Pons (tissue), 1 donor: ENCODE results near the gene GAB4.

ENCODE experiments used
- DNase-seq: peaks from one replicate; pipeline ENCODE4 v3.0.0-alpha.2; 2016; ENCODE audit warnings: low spot score

Gene GAB4

DNA sequence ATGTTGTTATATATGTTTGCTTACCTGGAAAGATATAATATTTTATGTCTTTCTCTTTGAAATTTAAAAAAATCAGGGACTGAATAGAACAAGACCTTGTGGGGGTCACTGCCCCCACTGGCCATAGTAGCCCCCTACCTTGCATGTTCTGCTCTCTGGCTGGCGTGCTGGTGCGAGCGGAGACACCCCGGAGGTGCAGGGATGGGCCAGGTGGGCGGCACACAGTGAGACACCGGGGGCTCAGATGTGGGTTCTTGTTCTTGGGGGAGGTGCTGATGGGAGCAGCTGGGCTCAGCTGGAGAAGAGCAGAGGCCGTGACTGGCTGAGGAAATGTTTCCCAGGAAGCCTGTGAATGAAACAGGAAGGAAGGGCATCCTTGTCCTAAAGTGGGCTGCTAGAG, 20.2 kb downstream of the GAB4 start:
- no peak for DNase-seq

DNA sequence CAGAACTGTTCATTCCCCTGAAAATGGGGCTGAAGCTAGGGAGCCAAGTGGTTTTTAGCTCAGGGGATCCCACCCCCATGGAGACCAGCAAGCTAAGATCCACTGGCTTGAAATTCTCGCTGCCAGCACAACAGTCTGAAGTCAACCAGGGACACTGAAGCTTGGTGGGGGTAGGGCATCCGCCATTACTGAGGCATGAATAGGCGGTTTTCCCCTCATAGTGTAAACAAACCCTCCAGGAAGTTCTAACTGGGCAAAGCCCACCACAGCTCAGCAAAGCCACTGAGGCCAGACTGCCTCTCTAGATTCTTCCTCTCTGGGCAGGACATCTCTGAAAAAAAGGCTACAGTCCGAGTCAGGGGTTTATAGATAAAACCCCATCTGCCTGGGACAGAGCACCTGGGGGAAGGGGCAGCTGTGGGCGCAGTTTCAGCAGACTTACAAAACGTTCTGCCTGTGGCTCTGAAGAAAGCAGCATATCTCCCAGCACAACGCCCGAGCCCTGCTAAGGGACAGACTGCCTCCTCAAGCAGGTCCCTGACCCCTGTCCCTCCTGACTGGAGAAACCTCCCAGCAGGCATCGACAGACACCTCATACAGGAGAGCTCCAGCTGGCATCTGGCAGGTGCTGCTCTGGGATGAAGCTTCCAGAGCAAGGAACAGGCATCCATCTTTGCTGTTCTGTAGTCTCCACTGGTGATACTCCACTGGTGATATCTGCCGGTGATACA, 32.7 kb downstream of the GAB4 start:
- DNase-seq: no peak

DNA sequence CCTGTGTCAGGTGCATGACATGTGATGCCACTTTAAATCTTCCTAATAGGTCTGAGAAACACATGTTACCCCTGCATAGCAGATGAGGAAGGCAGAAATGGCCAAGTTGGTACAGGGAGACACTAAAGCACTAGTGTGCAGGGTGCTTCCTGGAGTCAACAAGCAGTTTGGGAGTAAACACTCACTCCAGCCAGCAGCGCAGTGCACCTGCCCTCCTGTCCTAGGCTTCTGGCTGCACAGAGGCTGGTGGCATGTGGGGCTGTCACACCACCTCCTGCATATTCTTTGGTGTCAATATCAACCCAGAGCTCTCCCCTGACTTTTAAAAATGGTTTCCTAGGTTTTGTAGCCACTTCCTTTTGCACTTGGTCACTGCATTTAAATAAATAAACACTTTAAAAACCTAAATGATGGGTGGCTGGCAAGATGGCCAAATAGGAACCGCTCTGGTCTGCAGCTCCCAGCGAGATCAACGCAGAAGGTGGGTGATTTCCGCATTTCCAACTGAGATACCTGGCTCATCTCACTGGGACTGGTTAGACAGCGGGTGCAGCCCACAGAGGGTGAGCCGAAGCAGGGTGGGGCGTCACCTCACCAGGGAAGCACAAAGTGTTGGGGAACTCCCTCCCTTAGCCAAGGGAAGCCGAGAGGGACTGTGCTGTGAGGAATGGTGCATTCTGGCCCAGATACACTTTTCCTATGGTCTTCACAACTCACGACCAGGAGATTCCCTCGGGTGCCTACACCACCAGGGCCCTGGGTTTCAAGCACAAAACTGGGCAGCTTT, 33.5 kb downstream of the GAB4 start:
- DNase-seq: no peak

DNA sequence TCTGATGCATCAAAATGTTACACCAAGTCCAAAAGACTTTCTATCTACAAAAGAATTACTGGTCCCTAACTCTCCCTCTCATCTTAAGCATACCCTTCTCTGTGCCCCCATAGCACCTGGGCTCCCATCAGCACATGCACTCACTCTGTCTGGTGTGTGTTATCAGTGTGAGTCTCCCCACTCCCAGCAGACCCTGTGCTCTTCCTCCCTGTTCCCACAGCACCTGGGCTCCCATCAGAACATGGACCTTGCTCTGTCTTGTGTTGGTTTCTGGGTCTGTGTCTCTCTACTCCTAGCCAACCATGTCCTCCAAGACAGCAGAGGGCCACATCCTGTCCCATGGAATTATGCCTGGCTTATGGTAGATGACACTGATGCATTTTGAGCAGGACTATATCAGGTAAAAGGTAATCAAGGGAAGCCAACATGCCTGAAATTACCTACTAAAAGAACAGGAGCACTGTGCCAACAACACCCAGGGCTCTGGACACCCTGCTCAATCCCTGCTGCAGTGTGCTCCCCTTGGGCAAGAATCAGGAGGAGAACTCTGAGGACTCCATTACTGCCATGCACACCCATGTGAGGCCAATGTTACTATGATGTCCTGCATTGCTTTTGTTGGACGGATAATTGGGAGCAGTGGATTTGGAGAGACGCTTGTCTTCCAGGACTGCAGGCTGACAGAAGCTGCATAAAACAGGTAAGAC, 34.3 kb downstream of the GAB4 start:
- DNase-seq: no peak

DNA sequence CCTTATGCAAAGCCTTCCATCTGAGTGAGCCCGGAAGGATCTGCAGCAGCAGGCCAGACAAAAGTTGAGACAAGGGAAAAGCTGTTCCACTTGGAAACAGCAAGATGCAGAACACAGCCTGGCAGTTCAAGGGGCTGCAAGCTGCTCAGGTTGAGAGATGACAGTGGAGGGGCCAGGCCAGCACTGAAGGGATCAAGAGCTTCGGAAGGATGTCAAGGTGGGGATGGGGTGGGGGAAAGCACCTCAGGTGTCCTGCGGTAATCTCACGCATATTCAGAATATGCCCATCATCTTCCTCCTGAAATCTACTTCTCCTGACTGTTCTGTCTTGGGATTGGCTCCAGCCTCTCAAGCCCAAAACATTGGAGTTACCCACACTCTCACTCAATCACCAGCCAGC, 35.7 kb downstream of the GAB4 start:
- DNase-seq: no peak

DNA sequence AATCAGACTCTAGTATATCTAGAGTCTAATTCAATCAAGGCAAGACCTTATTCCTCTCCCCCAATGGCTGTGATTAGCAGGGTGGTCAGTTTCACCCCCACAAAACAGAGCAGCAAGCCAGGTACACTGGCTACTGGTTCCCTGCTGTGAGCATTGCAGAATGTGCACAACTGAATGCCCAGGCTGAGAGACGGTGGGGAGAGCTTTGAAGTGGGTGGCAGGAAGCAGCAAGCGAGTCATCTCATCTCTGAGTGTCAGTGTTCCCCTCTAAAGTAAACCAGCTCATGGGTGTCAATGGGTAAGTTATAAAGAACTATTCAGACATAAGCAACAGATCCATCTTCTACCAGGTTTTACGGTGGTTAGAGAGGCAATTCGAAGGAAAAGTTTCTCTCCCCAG, 37.6 kb downstream of the GAB4 start:
- DNase-seq: no peak

DNA sequence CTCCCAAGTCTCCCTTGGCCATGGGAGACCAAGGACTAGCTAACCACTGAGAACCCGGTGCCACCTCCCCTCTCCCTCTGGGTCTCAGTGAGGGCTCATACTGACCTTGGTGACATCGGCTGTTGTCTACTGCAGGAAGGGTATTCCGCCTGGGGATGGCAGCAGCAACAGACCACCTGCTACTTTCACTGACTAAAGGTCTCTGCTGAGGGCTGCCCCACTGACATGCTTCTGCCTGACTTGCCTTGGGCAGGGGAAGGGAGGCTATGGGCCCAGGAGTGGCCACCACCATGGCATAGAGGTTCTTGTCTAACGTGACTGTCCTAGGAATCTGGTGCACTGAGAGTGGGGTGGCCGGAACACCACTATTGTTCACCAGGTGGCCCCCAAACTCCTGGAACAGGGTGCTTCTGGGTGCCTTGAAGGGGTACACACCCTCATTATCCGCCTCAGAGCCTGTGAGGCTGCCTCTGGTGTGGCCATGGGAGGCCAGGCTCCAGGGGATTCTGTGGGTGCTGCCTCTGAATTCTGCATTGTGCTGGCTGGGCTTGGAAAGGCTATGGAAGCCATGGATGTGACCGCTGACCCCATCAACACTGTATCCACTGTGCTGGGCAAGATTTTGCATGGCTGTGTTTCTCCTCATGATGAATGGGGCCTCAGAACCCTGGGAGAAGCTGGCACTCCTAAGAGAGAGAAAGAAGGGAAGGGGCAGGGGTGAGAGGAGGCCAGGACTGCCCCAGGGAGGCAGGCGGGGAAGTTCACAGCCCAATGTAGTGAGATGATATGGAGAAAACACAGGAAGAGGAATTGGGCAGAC, 38.3 kb downstream of the GAB4 start:
- DNase-seq: no peak

DNA sequence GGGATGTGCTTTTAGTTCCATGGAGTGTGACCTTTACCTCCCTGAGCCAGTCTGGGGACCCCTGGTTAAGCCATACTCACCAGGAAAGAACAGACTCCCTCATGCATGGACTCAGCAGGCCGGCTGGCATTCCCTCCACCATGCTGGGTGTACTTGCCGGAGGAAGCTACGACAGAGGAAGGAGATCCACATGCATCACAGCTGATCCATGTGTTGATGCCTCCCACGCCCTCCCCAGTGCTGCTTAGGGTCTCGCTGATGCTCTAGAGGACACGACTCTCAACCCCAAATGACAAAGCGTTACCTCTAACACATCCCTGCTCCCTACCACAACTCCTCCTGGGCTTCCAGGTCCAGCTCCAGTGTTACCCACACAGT, 39.8 kb downstream of the GAB4 start:
- no peak for DNase-seq

DNA sequence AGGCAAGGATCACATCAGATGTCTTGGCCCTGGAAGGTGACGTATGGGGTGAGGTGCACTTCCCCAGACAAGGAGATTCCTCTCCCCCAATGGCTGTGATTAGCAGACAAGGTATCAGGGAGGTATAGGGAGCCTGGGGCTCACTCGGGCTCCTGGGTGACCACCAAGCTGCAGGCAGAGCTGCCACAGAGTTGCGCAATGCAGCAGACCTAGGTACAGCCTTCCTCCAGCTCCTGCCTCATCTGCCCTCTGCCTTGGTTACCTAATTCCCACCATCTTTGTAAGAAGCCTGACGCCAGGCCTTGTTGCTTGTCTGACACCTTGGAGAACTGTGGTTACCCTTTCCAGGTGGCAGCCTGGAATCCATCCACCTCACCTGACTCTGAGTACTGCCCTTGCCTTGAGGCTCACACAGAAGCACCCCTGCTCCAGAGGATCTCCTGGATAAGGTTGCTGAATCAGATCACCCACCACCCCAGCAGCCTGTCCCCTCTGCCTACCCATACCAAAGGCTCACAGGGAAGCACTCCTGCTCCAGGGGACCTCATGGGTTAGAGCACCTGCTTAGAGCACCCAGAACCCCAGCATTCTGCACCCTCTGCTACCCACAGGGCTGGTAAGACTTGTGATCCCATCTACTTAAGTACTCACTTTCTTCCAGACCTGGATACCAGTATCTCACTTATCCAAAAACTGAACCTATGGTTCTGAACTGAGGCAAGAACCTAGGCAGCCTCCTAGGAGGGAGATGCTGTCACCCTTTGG, 40.4 kb downstream of the GAB4 start:
- DNase-seq: no peak

DNA sequence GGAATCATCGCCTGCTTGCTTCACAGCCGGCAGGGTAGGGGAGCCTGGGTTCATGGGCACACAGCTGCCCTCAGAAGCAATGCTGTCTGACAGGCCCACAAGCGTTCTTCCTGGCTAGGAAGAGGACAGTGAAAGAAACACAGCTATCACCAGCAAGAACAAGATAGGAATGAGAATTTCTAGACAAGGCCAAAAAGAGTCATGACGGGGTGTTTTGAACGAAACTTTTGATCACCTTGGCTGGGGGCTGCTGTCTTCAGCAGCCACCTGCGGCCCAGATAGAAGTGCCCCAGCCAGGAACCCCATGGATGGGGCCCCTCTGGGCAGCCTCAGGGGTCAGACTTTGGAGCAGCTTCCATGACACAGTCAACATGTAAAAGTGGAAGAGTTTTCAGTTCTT, 41.8 kb downstream of the GAB4 start:
- DNase-seq: no peak

DNA sequence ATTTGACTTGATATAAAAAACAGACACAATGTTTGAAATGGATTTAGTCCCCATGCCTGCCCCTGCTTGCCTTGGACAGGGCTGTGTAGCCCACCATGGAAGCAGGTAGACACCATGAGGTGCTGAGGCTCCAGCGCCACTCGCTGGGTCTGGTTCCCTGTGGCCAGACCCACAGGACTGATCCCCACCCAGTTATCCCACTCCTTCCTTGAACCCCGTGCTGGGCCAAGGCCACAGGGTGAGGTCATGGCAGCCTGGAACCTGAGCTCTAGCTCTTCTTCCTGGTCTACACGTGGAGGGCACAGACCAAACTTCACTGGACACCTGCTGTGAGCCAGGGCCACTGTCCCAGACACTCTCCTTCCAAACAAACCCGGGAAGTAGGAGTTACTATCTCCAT, 42.5 kb downstream of the GAB4 start:
- no peak for DNase-seq

DNA sequence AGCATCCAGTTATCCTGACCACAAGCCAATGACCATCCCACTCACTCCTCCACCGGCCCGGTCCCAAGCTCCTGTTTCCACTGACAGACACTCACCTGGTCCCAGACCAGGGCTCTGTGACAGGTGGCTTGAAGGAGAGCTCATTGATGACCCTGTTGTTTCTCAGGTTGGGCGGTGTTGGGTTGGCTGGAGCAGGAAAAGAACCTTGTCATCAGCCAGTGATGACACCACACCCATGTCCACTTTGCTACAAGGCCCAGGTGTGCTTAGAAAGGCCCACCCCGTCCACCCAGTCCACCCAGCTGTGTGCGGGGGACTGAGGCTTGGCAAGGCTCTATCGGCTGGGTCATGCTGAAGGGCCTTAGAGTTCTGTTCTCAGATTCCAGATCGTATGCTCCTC, 42.9 kb downstream of the GAB4 start:
- no peak for DNase-seq

DNA sequence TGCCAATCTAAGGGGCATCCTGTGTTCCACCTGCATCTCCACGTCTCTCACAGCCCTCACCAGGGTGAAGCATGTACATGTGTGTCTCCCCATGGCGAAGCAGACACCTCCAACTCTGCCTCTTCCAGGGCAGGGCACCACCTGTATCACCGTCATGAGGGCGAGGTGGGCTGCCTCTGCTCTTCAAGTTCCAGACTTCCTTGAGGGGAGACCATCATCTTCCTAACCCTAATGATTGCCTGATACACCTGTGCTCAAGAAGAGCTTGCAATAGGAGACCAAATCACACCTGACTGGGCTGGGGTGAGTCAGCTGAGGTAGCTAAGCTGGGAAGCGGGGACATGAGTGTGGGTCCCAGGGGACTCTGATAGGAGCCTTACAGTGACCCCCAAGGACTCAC, 43.7 kb downstream of the GAB4 start:
- DNase-seq: no peak

DNA sequence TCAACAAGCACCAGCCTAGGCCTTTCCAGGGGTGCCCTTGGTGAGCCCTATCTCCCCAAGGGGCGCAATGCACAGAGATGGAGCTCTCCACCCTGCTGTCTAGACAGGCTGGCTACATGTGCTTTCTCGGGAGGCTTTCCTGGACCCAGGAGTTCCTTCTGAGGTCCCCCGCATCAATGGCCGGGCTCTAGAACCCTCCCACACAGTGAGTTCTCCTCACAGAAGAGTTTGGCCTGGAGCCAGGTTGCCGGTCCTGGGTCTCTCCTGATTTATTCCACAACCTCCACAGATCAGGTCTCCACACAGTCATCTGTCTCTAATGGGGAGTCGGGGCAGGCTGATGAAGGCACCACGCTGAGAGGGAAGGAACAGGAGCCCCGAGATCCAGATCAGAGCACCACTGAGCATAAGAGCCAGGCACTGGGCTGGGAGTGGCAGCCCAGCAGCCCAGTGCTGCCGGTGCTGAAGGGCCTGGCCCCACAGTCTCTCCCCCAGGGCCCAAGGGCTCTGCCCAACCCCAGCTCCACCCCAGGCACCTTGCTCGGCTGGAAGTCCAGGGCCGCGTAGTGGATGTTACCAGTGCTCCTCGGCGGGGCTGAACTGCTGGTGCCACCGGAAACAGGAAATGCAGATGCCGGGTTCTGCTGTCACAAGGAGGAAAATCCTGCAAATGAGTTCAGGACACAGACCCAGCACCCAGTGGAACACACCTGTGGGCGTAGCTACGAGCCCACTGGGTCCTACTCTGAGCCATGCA, 44.7 kb downstream of the GAB4 start:
- DNase-seq: no peak

DNA sequence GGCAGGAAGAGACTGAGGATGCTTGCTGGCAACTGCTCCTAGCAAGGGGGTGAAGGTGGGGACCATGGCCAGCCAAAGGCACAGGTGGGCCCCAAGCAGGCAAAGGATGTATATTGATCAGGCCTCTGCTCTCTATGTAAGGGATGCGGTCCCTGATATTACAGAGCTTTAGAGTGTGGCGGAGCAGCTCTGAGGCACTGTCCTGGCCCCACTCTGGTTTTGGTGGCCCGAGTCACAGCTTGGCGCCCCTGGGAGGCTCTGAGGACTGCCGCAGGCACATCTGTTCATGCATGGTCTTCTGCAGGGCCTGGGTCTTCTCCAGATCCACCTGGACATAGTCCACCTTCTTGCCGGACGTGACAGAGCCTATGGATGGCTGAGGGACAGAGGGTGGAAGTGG, 45.5 kb downstream of the GAB4 start:
- DNase-seq: no peak

DNA sequence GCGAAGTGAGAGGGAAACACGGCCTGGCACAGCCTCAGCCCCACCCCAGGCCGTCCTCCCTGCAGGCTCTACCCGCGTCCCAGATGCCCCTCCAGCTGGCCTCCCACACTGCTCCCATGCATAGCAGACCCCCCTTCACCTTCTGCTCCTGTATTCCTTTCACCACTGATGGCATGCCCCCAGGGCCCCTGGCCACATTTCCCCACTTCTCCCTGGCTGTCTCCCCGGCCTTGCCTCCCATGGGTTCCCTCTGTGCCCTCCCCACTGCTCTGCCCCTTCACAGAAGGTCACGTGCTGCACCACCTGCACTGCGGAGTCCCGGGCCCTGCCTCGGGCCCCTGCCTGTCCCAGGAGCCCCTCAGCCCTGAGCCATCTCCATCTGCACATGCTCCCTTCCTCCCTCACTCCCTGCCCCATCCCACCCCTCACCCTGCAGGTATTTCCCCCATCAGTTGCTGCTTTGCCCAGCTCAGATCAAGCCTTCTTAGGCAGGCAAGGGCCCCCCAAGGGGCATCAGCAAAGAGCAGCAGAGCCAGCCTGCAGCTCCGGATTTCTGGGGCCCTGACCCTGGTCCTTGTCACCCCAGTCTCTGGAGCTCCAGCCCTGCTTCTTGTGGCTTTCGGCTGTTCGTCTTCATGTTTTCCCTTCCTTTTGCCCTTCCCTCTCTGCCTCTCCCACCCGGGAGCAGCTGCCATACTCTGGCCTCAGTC, 46.4 kb downstream of the GAB4 start:
- DNase-seq: no peak

DNA sequence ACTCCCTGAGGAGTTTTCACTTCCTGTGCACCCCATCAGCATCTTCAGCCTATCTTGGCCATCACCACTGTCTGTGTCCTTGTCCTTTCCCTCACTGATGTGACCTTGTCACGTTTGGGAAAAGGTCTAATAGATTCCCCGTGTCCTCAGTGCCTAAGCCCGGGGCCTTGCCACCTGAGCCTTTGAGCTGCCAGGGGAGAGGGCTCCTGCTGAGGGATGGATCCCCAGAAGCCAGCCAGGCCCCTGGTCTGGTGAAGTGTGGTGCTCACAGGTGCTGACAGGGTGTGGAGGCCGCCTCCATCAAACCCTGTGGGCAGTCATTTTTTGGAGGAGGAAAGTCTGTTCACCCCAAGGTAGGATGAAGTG, 47.2 kb downstream of the GAB4 start:
- no peak for DNase-seq

DNA sequence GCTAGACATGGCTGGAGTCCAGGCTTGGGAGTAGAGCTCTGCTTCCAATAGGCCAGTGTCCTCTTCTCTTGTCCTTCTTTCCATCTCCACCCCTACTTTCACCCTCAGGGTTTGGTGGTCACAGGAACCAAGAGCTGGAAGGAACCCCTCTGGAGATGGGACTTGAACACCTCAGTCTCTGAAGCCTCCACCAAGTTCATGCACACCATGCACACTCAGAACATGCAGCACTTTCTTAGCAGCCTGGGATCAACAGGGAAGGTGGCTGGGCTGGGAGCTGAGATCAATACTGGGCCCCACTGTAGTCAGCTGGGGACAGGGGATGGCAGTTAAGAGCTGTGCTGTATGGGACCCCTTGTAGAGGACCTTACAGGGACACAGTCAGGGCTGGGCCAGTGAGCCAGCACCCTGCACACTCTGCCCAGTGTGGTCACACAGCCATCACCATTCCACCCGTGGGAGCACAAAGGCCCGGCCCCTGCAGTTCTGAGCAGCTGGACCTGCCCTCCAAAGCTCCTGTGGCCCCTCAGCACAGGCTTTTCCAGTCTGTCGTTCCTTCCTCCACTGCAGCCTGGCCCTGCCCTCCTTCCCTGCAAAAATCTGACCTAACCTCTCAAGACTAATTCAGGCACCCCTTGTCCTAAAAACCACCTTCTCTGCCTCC, 47.7 kb downstream of the GAB4 start:
- no peak for DNase-seq

DNA sequence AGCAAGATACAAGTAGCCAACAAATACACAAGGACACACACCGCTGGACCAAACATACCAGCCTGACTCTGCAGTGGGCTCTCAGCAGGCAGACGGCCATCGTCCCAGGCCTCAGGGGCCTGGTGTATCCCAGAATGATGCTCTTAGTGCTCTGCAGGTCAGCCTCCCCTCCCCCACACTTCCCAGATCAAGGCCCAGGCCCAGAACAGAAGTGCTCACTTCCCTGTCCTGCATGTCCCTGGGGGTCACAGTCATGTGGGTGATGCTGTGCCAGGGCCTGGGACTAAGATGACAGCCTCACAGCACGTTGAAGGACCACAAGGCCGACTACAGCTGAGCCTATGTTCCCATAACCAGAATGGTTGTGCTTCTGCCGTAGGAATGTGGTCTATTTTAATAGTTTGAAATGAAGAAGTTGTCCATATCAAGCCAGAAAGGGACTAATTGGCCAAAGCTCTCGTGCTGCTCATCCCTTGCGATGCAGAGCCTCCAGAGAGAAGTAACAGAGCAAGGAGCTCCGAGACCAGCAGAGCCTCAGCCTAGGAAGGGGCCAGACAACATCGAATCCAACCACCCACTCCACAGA, 48.6 kb downstream of the GAB4 start:
- no peak for DNase-seq
